ENCODE measurements around the gene PRDM1. TPM values are rescaled to one million over a fixed set of nuclear protein-coding genes. Genes with fewer than 3 reads are reported as not detected.

Gene PRDM1
- total and polyA plus RNA-seq, 8 donors, result 5.5 to 11.1 (median 8.8) TPM

- Histone ChIP-seq H3K27ac (no peak overlapping the region), H3K27me3 (no peaks in the 10 kb centered on the region), H3K9me3 (no peaks in the 10 kb centered on the region), H3K4me1 (peaks cover 8 to 16% of the 10 kb centered on the region in 2 donors), H3K4me3 (no peak overlapping the region), H3K36me3 (no peaks in the 10 kb centered on the region)
- ATAC-seq (no peak), DNase-seq (no peak)
- no peak for TF ChIP-seq CTCF (IDR thresholded peaks at IDR 0.05)
- intact Hi-C loops (cut with DNase I), result no loop called here
Measured at GRCh38 chr6:106059331-106059730, 26.8 kb upstream of the PRDM1 start.

- no peaks in the 10 kb centered on the region for H3K27me3 ChIP-seq
- H3K9me3 ChIP-seq, result no peaks in the 10 kb centered on the region
- intact Hi-C loops (cut with DNase I), result no loop called here
- TF ChIP-seq CTCF (IDR thresholded peaks at IDR 0.05), result no peak
- no peak overlapping the region for H3K4me3 ChIP-seq
- peaks cover 8 to 15% of the 10 kb centered on the region in 2 donors for H3K4me1 ChIP-seq
- H3K36me3 ChIP-seq, result no peaks in the 10 kb centered on the region
- no peak overlapping the region for H3K27ac ChIP-seq
- no peak for ATAC-seq
- no peak for DNase-seq
Measured at GRCh38 chr6:106060167-106060566, 26.0 kb upstream of the PRDM1 start.

- intact Hi-C loops (cut with DNase I), result no loop called here
- DNase-seq, result no peak
- Histone ChIP-seq H3K27me3 (no peaks in the 10 kb centered on the region), H3K4me3 (no peak overlapping the region), H3K36me3 (no peaks in the 10 kb centered on the region), H3K4me1 (no peaks in the 10 kb centered on the region), H3K9me3 (no peaks in the 10 kb centered on the region), H3K27ac (no peak overlapping the region)
- no peak for ATAC-seq
- TF ChIP-seq CTCF (IDR thresholded peaks at IDR 0.05), result no peak
Measured at GRCh38 chr6:106063448-106063850, 22.7 kb upstream of the PRDM1 start.

- intact Hi-C loops (cut with DNase I), result no loop called here
- no peak for ATAC-seq
- H3K27ac ChIP-seq, result no peak overlapping the region
Measured at GRCh38 chr6:106064142-106064541, 22.0 kb upstream of the PRDM1 start.

GRCh38 chr6:106064756-106065155 is 21.4 kb upstream of the PRDM1 start:
- ATAC-seq (no peak), DNase-seq (no peak)
- intact Hi-C loops (cut with DNase I), result no loop called here
- TF ChIP-seq CTCF (IDR thresholded peaks at IDR 0.05), result no peak
- H3K9me3 ChIP-seq, result no peaks in the 10 kb centered on the region
- H3K27ac ChIP-seq, result no peak overlapping the region
- no peaks in the 10 kb centered on the region for H3K36me3 ChIP-seq
- H3K27me3 ChIP-seq, result no peaks in the 10 kb centered on the region
- no peak overlapping the region for H3K4me3 ChIP-seq
- no peaks in the 10 kb centered on the region for H3K4me1 ChIP-seq

More at GRCh38 chr6:106064142-106064541, 22.0 kb upstream of the PRDM1 start:
- no peak for TF ChIP-seq CTCF (IDR thresholded peaks at IDR 0.05)
- Histone ChIP-seq H3K36me3 (no peaks in the 10 kb centered on the region), H3K4me3 (no peak overlapping the region), H3K9me3 (no peaks in the 10 kb centered on the region), H3K4me1 (no peaks in the 10 kb centered on the region), H3K27me3 (no peaks in the 10 kb centered on the region)
- no peak for DNase-seq

All from left lung (tissue), 10 donors.